NAMALWA (cell line): ENCODE data around the gene LIN7B.
"Not testable (repeated sequence)": the region's sequence is repeated elsewhere in the genome, so short reads cannot be mapped to it uniquely, and the experiment has no call there.

ENCODE experiments used
- DNase-seq: peaks from one replicate; pipeline ENCODE4 v3.0.0-alpha.2; 2015; ENCODE audit warnings: low spot score

LIN7B gene

DNA sequence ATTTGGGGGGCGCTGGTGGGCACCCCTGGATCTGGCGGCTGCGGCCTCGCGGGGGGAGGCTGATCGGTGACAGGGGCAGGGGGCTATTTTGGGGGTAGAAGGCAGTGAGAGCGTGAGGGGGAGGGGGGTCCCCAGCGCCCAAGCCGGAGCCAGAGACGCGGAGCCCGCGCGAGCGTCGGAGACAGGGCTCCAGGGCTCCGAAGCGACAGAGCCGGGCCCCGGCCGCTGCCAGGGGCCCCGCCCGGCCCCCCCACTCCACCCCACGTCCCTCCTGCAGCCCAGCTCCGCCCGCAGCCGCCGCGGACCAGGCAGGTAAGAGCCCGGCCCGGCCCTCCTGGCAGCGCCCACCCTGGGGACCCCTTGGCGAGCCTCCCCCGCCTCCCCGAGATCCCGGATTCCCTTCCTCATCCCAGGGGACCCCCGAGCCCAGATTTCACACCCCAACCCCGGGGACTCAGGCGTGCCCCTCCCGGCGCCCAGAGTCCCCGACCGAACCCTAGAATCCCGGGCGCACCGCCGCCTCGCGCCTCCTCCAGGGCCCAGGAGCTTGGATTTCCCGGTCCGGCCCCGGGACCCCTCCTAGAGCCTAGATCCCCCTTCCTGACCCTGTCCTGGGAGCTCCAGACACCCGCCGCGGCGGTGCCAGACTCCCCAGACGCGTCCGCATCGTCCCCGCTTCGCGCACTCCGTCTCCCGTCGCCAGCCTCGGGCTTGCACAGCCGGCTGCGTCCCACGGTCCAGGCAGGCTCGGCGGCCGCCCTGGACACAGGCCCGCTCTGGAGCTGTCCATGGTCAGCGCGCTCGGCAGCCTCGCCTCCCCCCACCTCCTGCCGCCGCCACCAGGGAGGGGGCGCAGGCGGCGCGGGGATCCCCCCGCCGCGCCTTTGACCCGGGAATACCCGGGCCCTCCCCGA, 5.5 kb downstream of the LIN7B start, which contains the start of gene PPFIA3:
Gene PPFIA3 (plus strand): TSS at position 134 of the 914 bp plus-strand sequence. CDS start 8,330 bp downstream, outside the sequence.
- peak; percentile 41 for DNase-seq

DNA sequence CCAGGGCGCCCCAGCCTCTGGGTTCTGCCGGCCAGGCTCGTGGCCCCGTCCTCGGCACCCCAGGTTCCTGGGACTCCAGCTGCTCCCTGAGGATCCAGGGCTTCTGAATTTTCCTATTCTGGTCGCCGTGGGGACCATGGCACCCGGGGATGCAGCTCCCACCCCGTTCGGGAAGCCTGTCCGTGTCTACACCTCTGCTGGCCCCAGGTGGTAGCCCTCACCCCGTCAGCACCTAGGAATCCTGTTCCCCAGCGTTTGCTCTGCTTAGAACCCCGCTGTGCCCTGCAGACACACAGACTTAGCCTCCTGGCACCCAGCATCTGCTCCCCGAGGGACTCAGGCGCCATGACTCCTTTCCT, 6.1 kb downstream of the LIN7B start:
- DNase-seq: no peak

GRCh38 chr19:49120868-49121267, 6.7 kb downstream of the LIN7B start:
- DNase-seq: peak; percentile 49

DNA sequence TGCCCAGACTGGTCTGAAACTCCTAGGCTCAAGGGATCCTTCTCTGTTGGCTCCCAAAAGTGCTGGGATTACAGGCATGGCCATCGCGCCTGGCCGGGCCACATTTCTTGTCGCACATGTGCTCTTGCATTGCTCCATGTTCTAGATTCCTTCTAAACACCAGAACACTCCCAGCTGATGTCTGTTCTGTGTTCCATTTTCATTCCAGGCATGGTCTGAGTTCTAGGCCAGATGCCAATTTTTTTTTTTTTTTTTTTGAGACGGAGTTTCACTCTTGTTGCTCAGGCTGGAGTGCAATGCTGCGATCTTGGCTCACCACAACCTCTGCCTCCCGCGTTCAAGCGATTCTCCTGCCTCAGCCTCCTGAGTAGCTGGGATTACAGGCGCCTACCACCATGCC, 7.7 kb downstream of the LIN7B start:
- DNase-seq: not testable (repeated sequence)

DNA sequence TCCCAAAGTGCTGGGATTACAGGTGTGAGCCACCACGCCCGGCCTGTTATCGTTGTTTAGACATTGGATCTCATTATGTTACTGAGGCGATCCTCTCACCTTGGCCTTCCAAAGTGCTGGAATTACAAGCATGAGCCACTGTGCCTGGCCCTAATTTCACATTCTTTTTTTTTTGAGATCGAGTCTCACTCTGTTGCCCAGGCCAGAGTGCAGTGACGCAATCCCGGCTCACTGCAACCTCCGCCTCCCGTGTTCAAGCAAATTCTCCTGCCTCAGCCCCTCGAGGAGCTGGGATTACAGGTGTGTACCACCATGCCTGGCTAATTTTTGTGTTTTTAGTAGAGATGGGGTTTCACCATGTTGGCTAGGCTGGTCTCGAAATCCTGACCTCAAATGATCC, 9.1 kb downstream of the LIN7B start:
- not testable (repeated sequence) for DNase-seq

- DNase-seq: no peak
Observed at GRCh38 chr19:49125025-49125731, 11.0 kb downstream of the LIN7B start.

GRCh38 chr19:49126575-49126974, 12.4 kb downstream of the LIN7B start:
- DNase-seq: no peak

GRCh38 chr19:49127225-49127624, 13.1 kb downstream of the LIN7B start:
- not testable (repeated sequence) for DNase-seq

DNA sequence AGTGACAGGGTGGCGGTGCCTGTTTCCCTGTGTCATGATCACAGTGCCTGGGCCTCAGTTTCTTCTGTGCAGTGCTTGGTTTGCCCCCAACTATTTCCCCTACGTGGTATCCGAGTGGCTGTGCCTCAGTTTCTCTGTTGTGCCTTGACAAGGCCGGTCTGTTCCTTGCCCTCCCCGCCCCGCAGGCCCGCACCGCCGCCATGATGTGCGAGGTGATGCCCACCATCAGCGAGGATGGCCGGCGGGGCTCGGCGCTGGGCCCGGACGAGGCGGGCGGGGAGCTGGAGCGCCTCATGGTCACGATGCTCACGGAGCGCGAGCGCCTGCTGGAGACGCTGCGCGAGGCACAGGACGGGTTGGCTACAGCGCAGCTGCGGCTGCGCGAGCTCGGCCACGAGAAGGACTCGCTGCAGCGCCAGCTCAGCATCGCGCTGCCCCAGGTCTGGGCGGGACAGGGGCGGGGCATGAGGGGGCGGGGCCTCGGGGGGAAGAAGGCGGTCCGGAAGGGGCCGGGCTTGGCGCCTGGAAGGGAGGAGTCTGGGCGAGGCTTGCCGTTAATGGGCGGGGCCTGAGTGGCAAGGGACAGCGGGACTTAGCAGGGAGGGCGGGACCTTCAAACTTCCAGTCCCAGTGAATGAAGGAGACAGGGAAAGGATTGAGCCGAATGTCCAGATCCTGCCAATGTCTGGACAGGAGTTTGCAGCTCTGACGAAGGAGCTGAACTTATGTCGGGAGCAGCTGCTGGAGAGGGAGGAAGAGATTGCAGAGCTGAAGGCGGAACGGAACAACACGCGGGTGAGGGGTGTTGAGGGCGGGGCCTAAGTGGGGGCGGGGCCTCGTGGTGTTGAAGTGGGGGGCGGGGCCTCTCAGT, 13.7 kb downstream of the LIN7B start:
- DNase-seq: peak; percentile 97

- DNase-seq: no peak
Observed at GRCh38 chr19:49128545-49129237, 14.5 kb downstream of the LIN7B start.

DNA sequence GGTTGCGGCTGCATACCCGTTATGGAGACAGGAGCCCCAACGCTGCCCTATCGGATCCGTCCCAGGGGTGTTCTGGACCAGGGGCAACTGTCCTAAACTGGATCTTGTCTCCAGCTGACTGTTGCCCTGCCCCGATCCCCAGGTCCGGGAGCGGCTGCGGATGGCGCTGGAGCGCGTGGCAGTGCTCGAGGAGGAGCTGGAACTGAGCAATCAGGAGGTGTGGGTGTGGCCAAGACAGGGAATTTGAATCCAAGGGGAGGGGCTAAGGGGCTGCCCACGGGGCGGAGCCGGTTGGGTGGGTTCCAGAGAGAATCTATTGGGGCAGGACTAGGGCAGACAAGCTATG, 15.0 kb downstream of the LIN7B start:
- no peak for DNase-seq

GRCh38 chr19:49130325-49130724, 16.2 kb downstream of the LIN7B start:
- no peak for DNase-seq

GRCh38 chr19:49132974-49133609, 18.9 kb downstream of the LIN7B start:
- no peak for DNase-seq

GRCh38 chr19:49133621-49134454, 19.7 kb downstream of the LIN7B start:
- DNase-seq: peak; percentile 58

DNA sequence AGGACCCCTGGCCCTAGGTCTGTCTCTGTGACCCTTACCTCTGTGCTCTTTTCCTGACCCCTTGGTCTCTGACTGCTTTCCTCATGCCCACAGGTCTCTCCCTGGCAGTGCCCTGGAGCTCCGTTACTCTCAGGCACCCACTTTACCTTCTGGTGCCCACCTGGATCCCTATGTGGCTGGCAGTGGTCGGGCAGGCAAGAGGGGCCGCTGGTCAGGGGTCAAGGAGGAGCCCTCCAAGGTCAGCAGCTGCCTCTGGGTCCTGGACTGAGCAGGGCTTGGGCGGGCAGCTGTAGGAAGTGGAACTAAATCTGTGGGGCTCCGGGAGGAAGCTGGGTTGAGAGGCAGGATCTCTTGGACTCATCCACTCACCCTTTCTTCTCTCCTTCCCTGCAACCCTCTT, 21.5 kb downstream of the LIN7B start:
- no peak for DNase-seq

GRCh38 chr19:49136771-49137171, 22.6 kb downstream of the LIN7B start:
- no peak for DNase-seq

- DNase-seq: no peak
Observed at GRCh38 chr19:49140951-49141350, 26.8 kb downstream of the LIN7B start.

- DNase-seq: no peak
Observed at GRCh38 chr19:49141352-49141751, 27.2 kb downstream of the LIN7B start.

- DNase-seq: peak; percentile 94
Observed at GRCh38 chr19:49142866-49143335, 28.7 kb downstream of the LIN7B start.
